SK-N-MC (cell line): ENCODE results near the gene SCIN.

Experiments
- EZH2 ChIP-seq: fragments of 200-600 bp; sonication (generic); IDR thresholded peaks from one replicate; pipeline ENCODE4 v1.6.1; 2017; ENCODE audit warnings: antibody characterized with exemption
- FOXP2 ChIP-seq: optimal IDR thresholded peaks from 2 replicates; pipeline ENCODE3; 2011; ENCODE audit warnings: mild to moderate bottlenecking, moderate library complexity; ENCODE audit not compliant: insufficient read depth; ENCODE audit errors: extremely low read length, control extremely low read depth
- POLR2AphosphoS5 ChIP-seq: IDR thresholded peaks from 2 replicates; pipeline ENCODE4 v1.6.1; 2012; ENCODE audit warnings: mild to moderate bottlenecking, low read depth, low read length, borderline replicate concordance

GRCh38 chr7:12550956-12551355 lies 19.6 kb upstream of the SCIN start:
- TF ChIP-seq EZH2 (no peak), POLR2AphosphoS5 (no peak), FOXP2 (no peak)
